CD14-positive monocyte (primary cell): Measurements from ENCODE around the gene RAB17. TPM values are rescaled to one million over a fixed set of nuclear protein-coding genes. Genes with fewer than 3 reads are reported as not detected.

ENCODE experiments used
- DNase-seq, 3 donors: peaks; one replicate each; pipeline ENCODE4 v3.0.0-alpha.2; 2011 to 2022
- H2AFZ ChIP-seq: 2 replicates; pipeline ENCODE4 v1.6.0; 2012; ENCODE audit warnings: mild to moderate bottlenecking, low read depth, low read length, inconsistent platforms; ENCODE audit not compliant: insufficient read depth, poor library complexity, severe bottlenecking
- H3K27ac ChIP-seq, 2 donors: 1 replicate in 1 of 2; 2 replicates in 1 of 2; pipeline ENCODE4 v1.5.1; 2012 to 2013; ENCODE audit warnings: low read length in 2 of 2, control low read depth in 1 of 2, inconsistent platforms in 1 of 2, low read depth in 1 of 2, mild to moderate bottlenecking in 1 of 2
- H3K27me3 ChIP-seq, 2 donors: one replicate each; pipeline versions ENCODE4 v1.6.0 to v1.6.1; 2011 to 2013; ENCODE audit warnings: low read length in 2 of 2; ENCODE audit not compliant: control insufficient read depth in 2 of 2, insufficient read depth in 2 of 2
- H3K36me3 ChIP-seq, 2 donors: replicated peaks in 1 of 2; 1 replicate in 1 of 2; 2 replicates in 1 of 2; pipeline versions ENCODE4 v1.5.1 to v1.6.1; 2012 to 2013; ENCODE audit warnings: low read length in 2 of 2, control low read depth in 1 of 2, inconsistent platforms in 1 of 2, mild to moderate bottlenecking in 1 of 2; ENCODE audit not compliant: insufficient read depth in 2 of 2, control insufficient read depth in 1 of 2
- H3K4me1 ChIP-seq, 2 donors: 1 replicate in 1 of 2; 2 replicates in 1 of 2; pipeline versions ENCODE4 v1.5.1 to v1.6.1; 2012 to 2013; ENCODE audit warnings: low read length in 2 of 2, control low read depth in 1 of 2, inconsistent platforms in 1 of 2, mild to moderate bottlenecking in 1 of 2, moderate library complexity in 1 of 2; ENCODE audit not compliant: insufficient read depth in 2 of 2, control insufficient read depth in 1 of 2
- H3K4me2 ChIP-seq: replicated peaks from 2 replicates; pipeline ENCODE3; 2012; ENCODE audit warnings: low read length, moderate library complexity, mild to moderate bottlenecking; ENCODE audit not compliant: poor library complexity, severe bottlenecking; ENCODE audit errors: extremely low read depth
- H3K4me3 ChIP-seq, 3 experiments: fragments of 200-600 bp in 1 of 3; sonication (generic) in 1 of 3; replicated peaks in 1 of 3; 1 replicate in 2 of 3; 2 replicates in 1 of 3; pipeline ENCODE4 v1.5.1; 2011 to 2013; ENCODE audit warnings: low read length in 3 of 3, mild to moderate bottlenecking in 3 of 3, control low read depth in 2 of 3, low read depth in 2 of 3, inconsistent platforms in 1 of 3, moderate library complexity in 1 of 3
- H3K79me2 ChIP-seq: 2 replicates; pipeline ENCODE4 v1.6.0; 2012; ENCODE audit warnings: mild to moderate bottlenecking, control low read depth, inconsistent platforms, low read length, moderate library complexity; ENCODE audit not compliant: insufficient read depth
- H3K9ac ChIP-seq: 2 replicates; pipeline ENCODE4 v1.6.0; 2017; ENCODE audit warnings: low read length, mild to moderate bottlenecking; ENCODE audit not compliant: insufficient read depth, poor library complexity, severe bottlenecking
- H3K9me3 ChIP-seq, 2 donors: replicated peaks in 1 of 2; 1 replicate in 1 of 2; 2 replicates in 1 of 2; pipeline versions ENCODE4 v1.5.1 to v1.6.1; 2012 to 2013; ENCODE audit warnings: low read length in 2 of 2, control low read depth in 1 of 2; ENCODE audit not compliant: control insufficient read depth in 1 of 2, insufficient read depth in 1 of 2
- H4K20me1 ChIP-seq: 2 replicates; pipeline ENCODE4 v1.6.0; 2012; ENCODE audit warnings: mild to moderate bottlenecking, low read length, control low read depth, moderate library complexity; ENCODE audit not compliant: insufficient read depth
- H3K27ac Mint-ChIP-seq, 7 donors: one replicate each; pipeline ENCODE4 v1.8.0; 2020; ENCODE audit warnings: mild to moderate bottlenecking in 7 of 7, mixed read lengths in 7 of 7, moderate library complexity in 6 of 7, inconsistent platforms in 2 of 7
- H3K27me3 Mint-ChIP-seq, 3 donors: one replicate each; pipeline ENCODE4 v1.8.0; 2021 to 2022; ENCODE audit warnings: low read depth in 3 of 3, mild to moderate bottlenecking in 3 of 3, mixed read lengths in 3 of 3, moderate library complexity in 3 of 3, inconsistent platforms in 1 of 3
- H3K36me3 Mint-ChIP-seq, 2 donors: one replicate each; pipeline ENCODE4 v1.8.0; 2020; ENCODE audit warnings: mixed read lengths in 2 of 2, inconsistent platforms in 1 of 2, mild to moderate bottlenecking in 1 of 2
- H3K4me1 Mint-ChIP-seq: one replicate; pipeline ENCODE4 v1.8.0; 2020; ENCODE audit warnings: mild to moderate bottlenecking, mixed read lengths
- H3K4me3 Mint-ChIP-seq, 2 donors: one replicate each; pipeline ENCODE4 v1.8.0; 2020; ENCODE audit warnings: mild to moderate bottlenecking in 2 of 2, mixed read lengths in 2 of 2, moderate library complexity in 1 of 2
- H3K9me3 Mint-ChIP-seq, 7 donors: one replicate each; pipeline ENCODE4 v1.8.0; 2020 to 2022; ENCODE audit warnings: mixed read lengths in 7 of 7, mild to moderate bottlenecking in 6 of 7, moderate library complexity in 6 of 7, inconsistent platforms in 2 of 7
- CTCF ChIP-seq: fragments of 200-600 bp; IDR thresholded peaks from one replicate; pipeline ENCODE4 v1.8.0; 2022; ENCODE audit warnings: antibody characterized with exemption, mild to moderate bottlenecking
- WGBS: methylation state at CpG from one replicate; pipeline ENCODE4 v1.1.5; 2013; ENCODE audit warnings: missing lambda C conversion rate; ENCODE audit not compliant: insufficient coverage; 5-methylcytosine and 5-hydroxymethylcytosine counted together
- intact Hi-C, 2 donors: fragments of 100-400 bp; cut with micrococcal nuclease; formaldehyde crosslinking; loops; one replicate each; pipeline versions ENCODE4 v1.15.0 to v1.15.1; 2023
- polyA plus RNA-seq, 3 donors: library from polyadenylated mRNA; depleted of rRNA in 1 of 3; unstranded in 2 of 3; stranded (reverse) in 1 of 3; fragments of 300-500 nt in 2 of 3; fragments of >200 nt in 1 of 3; fragmentation: Illumina TruSeq in 2 of 3; gene quantifications; 1 replicate in 2 of 3; 2 replicates in 1 of 3; pipeline ENCODE4 v1.2.3, GENCODE V29; 2012 to 2021

The RAB17 gene
- polyA plus RNA-seq, 3 donors, result 0.13 to 0.35 TPM; not detected in 1

- no peak overlapping the region for H3K4me3 ChIP-seq
- Mint-ChIP-seq H3K9me3 (peaks cover 0 to 6% (median 0%) of the 10 kb centered on the region in 7 donors), H3K4me3 (no peak overlapping the region), H3K27me3 (peaks cover 3 to 6% (median 3%) of the 10 kb centered on the region in 3 donors), H3K36me3 (no peaks in the 10 kb centered on the region), H3K4me1 (no peaks in the 10 kb centered on the region), H3K27ac (no peak overlapping the region)
- H3K9ac ChIP-seq, result no peak overlapping the region
- no peaks in the 10 kb centered on the region for H3K27me3 ChIP-seq
- no peak overlapping the region for H3K27ac ChIP-seq
- DNase-seq, result no peak
- H3K9me3 ChIP-seq, result no peaks in the 10 kb centered on the region
- H4K20me1 ChIP-seq, result no peaks in the 10 kb centered on the region
- H3K4me1 ChIP-seq, result no peaks in the 10 kb centered on the region
- H3K36me3 ChIP-seq, result no peaks in the 10 kb centered on the region
- no peak overlapping the region for H3K4me2 ChIP-seq
- no peak for TF ChIP-seq CTCF
- 100% methylated on average over 3 of the region's 6 CpGs for WGBS
- H2AFZ ChIP-seq, result no peak overlapping the region
- intact Hi-C loops, result no loop called here
- H3K79me2 ChIP-seq, result no peaks in the 10 kb centered on the region
Observed at GRCh38 chr2:237539681-237540080, 50.9 kb downstream of the RAB17 start.

- intact Hi-C loops, result no loop called here
- WGBS, result 97% methylated on average over 18 of the region's 18 CpGs
- Histone ChIP-seq H3K27ac (no peak overlapping the region), H3K9me3 (no peaks in the 10 kb centered on the region), H4K20me1 (no peaks in the 10 kb centered on the region), H3K79me2 (no peaks in the 10 kb centered on the region), H2AFZ (no peak overlapping the region), H3K4me3 (no peak overlapping the region), H3K36me3 (no peaks in the 10 kb centered on the region), H3K27me3 (no peaks in the 10 kb centered on the region), H3K4me1 (no peaks in the 10 kb centered on the region), H3K4me2 (no peak overlapping the region), H3K9ac (no peak overlapping the region)
- no peaks in the 10 kb centered on the region for H3K36me3 Mint-ChIP-seq
- no peak overlapping the region for H3K4me3 Mint-ChIP-seq
- peaks cover 0 to 6% (median 0%) of the 10 kb centered on the region in 7 donors for H3K9me3 Mint-ChIP-seq
- peaks cover 3 to 6% (median 3%) of the 10 kb centered on the region in 3 donors for H3K27me3 Mint-ChIP-seq
- DNase-seq, result no peak
- peaks cover 3% of the 10 kb centered on the region for H3K4me1 Mint-ChIP-seq
- no peak overlapping the region for H3K27ac Mint-ChIP-seq
- TF ChIP-seq CTCF, result no peak
Observed at GRCh38 chr2:237538901-237539300, 51.6 kb downstream of the RAB17 start.
